Skeletal muscle cell (primary cell): Measurements from ENCODE around the gene MYMX.
"Not testable (repeated sequence)": the region's sequence is repeated elsewhere in the genome, so short reads cannot be mapped to it uniquely, and the experiment has no call there.

Experiments used
- DNase-seq: peaks from one replicate; pipeline ENCODE4 v3.0.0-alpha.2; 2010; ENCODE audit warnings: low read depth
- H3K4me3 ChIP-seq: 2 replicates; pipeline ENCODE4 v1.5.1; 2011; ENCODE audit warnings: low read depth, mild to moderate bottlenecking, control low read depth, low read length, moderate library complexity

MYMX gene

DNA sequence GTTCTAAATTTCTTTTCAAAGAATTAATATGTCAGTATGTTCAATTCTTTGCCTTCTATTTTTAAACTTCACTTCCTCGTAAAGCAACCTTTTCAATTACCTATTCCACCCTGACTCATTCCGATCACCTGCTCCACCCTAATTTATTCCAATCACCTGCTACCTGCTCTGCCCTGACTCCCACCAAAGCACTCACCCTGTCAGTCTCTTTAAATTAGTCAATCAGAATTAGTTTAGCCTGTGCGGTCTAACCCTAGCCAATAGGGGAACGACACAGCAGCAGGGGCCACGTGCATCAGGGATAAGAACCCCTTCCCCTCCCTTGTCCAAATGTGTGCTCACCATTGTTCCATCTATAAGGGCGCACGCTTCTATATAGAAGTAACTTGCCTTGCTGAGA, 31.4 kb upstream of the MYMX start:
- H3K4me3 ChIP-seq, DNase-seq: not testable (repeated sequence)

DNA sequence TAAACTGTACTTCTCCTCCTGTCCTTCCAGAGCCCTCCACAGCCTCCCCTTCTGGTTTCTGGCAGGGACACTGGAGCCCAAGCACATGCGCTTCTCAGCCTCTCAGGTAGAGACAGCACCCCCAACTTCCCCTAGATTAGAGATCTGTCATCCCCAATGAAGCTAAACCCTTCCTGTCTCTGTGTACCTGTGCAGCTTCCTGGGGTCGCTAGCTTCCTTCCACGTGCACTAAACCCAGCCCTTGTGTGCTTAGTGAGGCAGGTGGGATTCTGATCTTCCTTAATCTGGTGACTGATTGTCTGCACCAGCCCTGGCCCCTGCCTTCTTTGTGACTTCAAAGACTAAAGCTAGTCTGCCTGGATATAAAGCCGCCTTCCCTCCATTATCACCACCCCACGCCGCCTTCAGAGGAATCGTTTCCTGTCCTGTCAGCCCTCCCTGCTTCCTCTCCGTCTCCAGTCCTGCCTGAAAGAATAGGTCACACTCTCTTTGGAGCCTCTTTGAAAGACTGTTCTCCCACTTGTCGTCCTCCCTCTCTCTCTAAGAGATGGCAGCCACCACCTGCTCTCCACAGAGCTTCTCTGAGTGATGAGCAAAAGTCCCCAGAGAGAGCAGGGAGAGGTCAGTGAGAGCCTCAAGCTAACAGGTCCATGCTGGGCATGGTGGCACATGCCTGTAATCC, 30.6 kb upstream of the MYMX start:
- DNase-seq, result no peak
- H3K4me3 ChIP-seq, result no peak overlapping the region

GRCh38 chr6:44186635-44187025, 30.1 kb upstream of the MYMX start:
- DNase-seq, result no peak

DNA sequence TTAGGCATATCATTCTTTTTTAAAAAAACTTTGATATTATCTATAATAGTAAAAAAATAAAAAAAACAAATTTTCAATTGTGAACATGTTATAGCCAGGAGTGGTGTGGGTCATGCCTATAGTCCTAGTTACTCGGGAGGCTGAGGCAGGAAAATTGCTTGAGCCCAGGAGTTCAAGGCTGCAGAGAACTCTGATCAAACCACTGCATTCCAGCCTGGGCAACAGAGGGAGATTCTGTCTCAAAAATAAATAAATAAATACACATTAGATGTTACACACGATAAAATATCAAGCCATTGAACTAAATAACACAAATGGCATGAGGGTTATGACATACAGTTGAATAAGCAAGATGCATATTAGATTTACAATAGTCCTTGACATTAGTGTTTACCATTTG, 27.9 kb upstream of the MYMX start:
- H3K4me3 ChIP-seq, result no peak overlapping the region
- no peak for DNase-seq

More at GRCh38 chr6:44186635-44187025, 30.1 kb upstream of the MYMX start:
- H3K4me3 ChIP-seq, result no peak overlapping the region

GRCh38 chr6:44189257-44189656, 27.5 kb upstream of the MYMX start:
- no peak for DNase-seq
- no peak overlapping the region for H3K4me3 ChIP-seq

DNA sequence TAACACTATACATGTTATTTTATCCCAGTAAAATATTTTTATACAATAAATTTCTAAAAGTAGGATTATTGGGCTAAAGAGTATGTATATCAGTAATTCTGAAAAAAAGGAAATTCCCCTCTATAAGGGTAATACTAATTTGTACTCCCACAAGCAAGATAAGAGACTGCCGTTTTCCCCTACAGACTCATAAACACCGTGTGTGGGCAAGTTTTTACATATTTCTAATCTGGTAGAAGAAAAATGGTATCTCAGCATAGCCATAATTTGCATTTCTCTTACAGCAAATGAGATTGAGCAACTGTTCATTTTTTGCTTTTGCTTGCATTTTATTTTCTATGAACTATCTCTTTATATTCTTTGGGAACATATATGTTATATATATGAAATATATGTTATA, 26.0 kb upstream of the MYMX start:
- DNase-seq, result no peak
- no peak overlapping the region for H3K4me3 ChIP-seq

- no peak for DNase-seq
- H3K4me3 ChIP-seq, result no peak overlapping the region
These were observed 24.2 kb upstream of the MYMX start for GRCh38 chr6:44192428-44193041.

DNA sequence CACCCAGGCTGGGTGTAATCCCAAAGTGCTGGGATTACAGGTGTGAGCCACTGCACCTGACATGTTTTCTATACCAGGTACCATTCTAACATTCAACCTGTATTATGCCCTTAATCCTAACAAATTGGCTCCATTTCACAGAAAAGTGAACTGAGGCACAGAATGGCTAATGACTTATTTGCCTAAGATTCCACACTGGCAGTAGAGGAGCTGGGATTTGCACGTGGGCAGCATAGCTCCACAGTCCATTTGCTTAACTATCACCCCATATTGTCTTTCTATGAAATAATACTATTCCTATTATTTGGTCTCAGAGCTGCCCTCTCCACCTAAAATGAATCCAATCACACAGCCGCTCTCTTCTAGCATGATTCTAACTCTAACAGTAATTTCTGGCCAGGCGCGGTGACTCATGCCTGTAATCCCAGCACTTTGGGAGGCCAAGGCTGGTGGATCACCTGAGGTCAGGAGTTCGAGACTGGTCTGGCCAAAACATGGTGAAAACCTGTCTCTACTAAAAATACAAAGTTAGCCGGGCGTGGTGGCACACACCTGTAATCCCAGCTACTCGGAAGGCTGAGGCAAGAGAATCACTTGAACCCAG, 23.3 kb upstream of the MYMX start:
- no peak overlapping the region for H3K4me3 ChIP-seq
- DNase-seq, result no peak

GRCh38 chr6:44194326-44194725, 22.4 kb upstream of the MYMX start:
- H3K4me3 ChIP-seq, result no peak overlapping the region
- no peak for DNase-seq

DNA sequence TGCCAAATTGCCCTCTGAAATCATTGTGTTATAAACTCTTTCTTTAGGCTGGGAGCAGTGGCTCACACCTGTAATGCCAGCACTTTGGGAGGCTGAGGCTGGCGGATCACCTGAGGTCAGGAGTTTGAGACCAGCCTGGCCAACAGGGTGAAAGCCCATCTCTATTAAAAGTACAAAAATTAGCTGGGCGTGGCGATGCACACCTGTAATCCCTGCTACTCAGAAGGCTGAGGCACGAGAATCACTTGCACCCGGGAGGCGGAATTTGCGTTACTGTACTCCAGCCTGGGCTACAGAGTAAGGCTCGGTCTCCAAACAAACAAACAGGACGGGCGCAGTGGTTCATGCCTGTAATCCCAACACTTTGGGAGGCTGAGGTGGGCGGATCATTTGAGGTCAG, 20.4 kb upstream of the MYMX start:
- not testable (repeated sequence) for H3K4me3 ChIP-seq, DNase-seq

GRCh38 chr6:44198684-44199083, 18.0 kb upstream of the MYMX start:
- no peak for DNase-seq

DNA sequence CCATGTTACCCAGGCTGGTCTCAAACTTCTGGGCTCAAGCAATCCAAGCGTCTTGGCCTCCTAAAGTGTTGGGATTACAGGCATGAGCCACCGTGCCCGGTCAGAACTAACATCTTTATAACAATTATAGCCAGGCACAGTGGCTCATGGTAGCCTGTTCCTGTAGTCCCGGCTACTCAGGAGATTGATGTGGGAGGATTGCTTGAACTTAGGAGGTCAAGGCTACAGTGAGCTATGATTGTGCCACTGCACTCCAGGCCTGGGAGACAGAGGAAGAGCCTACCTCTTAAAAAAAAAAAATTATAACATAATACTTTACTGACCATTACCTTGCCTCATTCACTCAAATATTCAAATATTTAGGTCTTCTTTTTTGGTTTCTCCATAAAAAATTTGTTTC, 16.8 kb upstream of the MYMX start:
- no peak for DNase-seq
- H3K4me3 ChIP-seq, result no peak overlapping the region

More at GRCh38 chr6:44198684-44199083, 18.0 kb upstream of the MYMX start:
- H3K4me3 ChIP-seq, result no peak overlapping the region

DNA sequence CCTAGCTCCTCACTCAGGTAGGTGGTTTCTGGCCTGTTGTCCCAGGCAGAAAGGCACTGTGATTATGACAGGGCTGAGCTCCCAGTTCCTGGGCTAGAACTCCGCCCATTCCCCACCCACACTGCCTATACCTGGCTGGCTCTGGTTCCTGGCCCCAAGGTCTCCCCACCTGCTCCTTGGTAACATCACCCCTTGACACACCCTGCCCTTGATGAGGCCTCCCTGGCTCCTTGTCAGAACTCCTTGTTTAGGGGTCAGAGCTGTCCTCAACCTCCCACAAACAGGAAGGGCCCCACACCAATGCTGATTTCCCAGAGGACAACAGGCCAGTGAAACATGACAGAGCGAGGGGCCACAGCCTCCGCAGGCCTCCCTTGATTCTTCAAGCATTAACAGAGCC, 15.5 kb upstream of the MYMX start:
- DNase-seq, result no peak
- no peak overlapping the region for H3K4me3 ChIP-seq

- no peak overlapping the region for H3K4me3 ChIP-seq
- no peak for DNase-seq
These were observed 15.0 kb upstream of the MYMX start for GRCh38 chr6:44201638-44202303.

DNA sequence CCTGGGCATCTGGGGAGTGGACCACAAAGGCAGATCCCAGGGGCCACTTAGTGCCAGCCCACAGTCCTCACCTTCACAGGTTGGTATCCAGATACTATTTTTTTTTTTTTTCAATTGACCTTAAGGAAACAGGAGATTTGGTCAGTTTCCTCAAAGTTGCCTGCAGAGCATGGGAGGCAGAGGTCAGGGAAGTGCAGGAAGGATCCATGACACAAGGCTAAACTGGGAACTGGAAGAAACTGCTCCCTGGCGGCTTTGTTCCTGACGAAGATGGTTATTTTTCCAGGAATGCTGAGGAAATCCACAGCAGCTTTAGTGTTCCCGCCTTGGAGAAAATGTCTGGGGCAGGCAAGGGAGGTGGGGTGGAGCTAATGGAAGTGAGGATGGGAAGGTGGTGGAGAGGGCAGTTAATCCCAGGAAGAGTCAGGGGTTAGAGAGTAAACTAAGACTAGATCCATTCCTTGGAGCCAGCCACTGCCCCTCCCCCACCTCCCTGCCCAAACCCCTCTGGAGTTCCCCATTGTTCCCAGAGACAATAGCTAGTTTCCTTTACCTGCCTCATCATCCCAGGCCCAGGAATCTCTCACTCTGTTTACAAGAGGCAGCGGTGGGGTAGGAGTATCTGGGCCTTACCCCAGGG, 14.3 kb upstream of the MYMX start:
- no peak for DNase-seq
- H3K4me3 ChIP-seq, result no peak overlapping the region

DNA sequence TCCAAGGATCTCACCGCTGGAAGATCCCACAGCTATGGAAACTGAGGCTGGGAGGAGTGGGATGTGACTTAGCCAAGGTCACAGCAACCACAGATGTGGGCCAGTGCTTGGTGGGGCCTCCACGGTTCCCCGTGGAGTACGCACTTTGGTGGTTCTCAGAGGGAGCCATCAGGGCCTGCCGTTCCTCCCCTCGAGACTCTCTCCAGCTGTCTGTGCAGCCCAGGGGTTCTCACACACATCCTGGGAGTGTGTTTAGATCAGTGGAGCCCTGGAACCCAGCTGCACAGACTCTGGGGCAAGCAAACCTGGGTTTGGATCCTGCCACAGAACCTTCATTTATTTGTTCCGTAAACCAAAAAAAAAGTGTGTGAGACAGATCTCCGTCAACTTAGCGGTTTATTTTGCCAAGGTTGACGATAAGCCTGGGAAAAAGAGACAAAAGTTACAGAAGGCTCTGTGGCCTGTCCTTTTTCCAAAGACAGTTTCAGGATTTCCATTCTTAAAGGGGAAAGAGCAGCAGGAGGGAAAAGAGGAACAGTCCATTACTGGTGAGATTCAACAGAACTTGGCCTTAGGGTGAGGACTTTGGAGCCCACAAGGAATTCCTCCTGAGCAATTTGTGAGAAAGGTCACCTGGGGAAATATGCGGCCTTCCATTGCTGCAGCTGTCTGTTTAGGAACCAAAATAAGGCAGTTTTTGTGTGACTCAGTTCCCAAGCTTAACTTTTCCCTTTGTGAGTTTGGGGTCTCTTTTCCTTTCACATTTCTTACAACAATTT, 13.6 kb upstream of the MYMX start:
- DNase-seq, result no peak
- H3K4me3 ChIP-seq, result no peak overlapping the region

- no peak for DNase-seq
These were observed 12.8 kb upstream of the MYMX start for GRCh38 chr6:44203955-44204354.

DNA sequence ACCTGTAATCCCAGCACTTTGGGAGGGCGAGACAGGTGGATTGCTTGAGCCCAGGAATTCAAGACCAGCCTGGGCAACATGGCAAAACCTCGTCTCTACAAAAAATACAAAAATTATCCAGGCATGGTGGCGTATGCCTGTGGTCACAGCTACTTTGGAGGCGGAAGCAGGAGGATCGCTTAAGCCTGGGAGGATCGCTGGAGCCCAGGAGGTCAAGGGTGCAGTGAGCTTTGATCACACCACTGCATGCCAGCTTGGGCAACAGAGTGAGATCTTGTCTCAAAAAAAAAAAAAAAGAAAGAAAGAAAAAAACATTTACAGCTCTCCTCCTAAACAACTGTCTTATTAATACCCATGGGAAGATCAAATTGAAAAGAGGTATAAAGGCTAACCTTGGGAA, 8.8 kb upstream of the MYMX start:
- DNase-seq, result no peak
- no peak overlapping the region for H3K4me3 ChIP-seq

More at GRCh38 chr6:44203955-44204354, 12.8 kb upstream of the MYMX start:
- H3K4me3 ChIP-seq, result no peak overlapping the region

GRCh38 chr6:44211284-44211683, 5.4 kb upstream of the MYMX start:
- DNase-seq, result no peak
- H3K4me3 ChIP-seq, result no peak overlapping the region
